RKO (cell line): ENCODE results near the gene CPVL.

Source experiments
- DNase-seq: peaks from one replicate; pipeline ENCODE4 v3.0.0-alpha.2; 2016; ENCODE audit warnings: low spot score

Gene CPVL

GRCh38 chr7:29146057-29146706 lies at the start of gene CPVL:
TSS of gene CPVL (minus strand) at chr7:29146537. CDS start at chr7:29121061, 25,476 bp downstream.
- DNase-seq = peak; percentile 86

- DNase-seq = peak; percentile 52
These were observed 48.5 kb upstream of the CPVL start, which contains the start of gene CHN2 for GRCh38 chr7:29194594-29195427. TSS of gene CHN2 (plus strand) at chr7:29194775.

GRCh38 chr7:29194206-29194593 lies 47.9 kb upstream of the CPVL start:
- DNase-seq = no peak

GRCh38 chr7:29193316-29194205 lies 47.2 kb upstream of the CPVL start:
- no peak for DNase-seq

GRCh38 chr7:29192811-29193210 lies 46.5 kb upstream of the CPVL start:
- DNase-seq = no peak

- DNase-seq = no peak
These were observed 46.0 kb upstream of the CPVL start for GRCh38 chr7:29192323-29192722.

- no peak for DNase-seq
These were observed 44.2 kb upstream of the CPVL start for GRCh38 chr7:29190349-29191045.

GRCh38 chr7:29189743-29190201 lies 43.4 kb upstream of the CPVL start:
- peak; percentile 41 for DNase-seq

GRCh38 chr7:29185613-29186012 lies 39.3 kb upstream of the CPVL start:
- DNase-seq = no peak

GRCh38 chr7:29184599-29184998 lies 38.3 kb upstream of the CPVL start:
- no peak for DNase-seq

- DNase-seq = no peak
These were observed 32.8 kb upstream of the CPVL start for GRCh38 chr7:29179115-29179514.

GRCh38 chr7:29177963-29178600 lies 31.7 kb upstream of the CPVL start:
- DNase-seq = no peak

- DNase-seq = no peak
These were observed 27.1 kb upstream of the CPVL start for GRCh38 chr7:29173458-29173857.

- DNase-seq = no peak
These were observed 24.4 kb upstream of the CPVL start for GRCh38 chr7:29170781-29171180.

GRCh38 chr7:29167721-29168120 lies 21.4 kb upstream of the CPVL start:
- no peak for DNase-seq

- DNase-seq = no peak
These were observed 17.5 kb upstream of the CPVL start for GRCh38 chr7:29163854-29164253.

- no peak for DNase-seq
These were observed 16.2 kb upstream of the CPVL start for GRCh38 chr7:29162577-29162976.

GRCh38 chr7:29161231-29161630 lies 14.9 kb upstream of the CPVL start:
- DNase-seq = no peak

- no peak for DNase-seq
These were observed 13.7 kb upstream of the CPVL start for GRCh38 chr7:29160080-29160479.

GRCh38 chr7:29158795-29159423 lies 12.6 kb upstream of the CPVL start:
- DNase-seq = no peak
